Measurements from ENCODE around the gene HCK.
"Not testable (repeated sequence)": the region's sequence is repeated elsewhere in the genome, so short reads cannot be mapped to it uniquely, and the experiment has no call there.

Gene HCK

GRCh38 chr20:32087070-32087469 is 35.0 kb downstream of the HCK start:
- DNase-seq (ENCODE audit: low read depth, low spot score) = no peak
- H3K27ac ChIP-seq = no peak overlapping the region

- no peak overlapping the region for H3K27ac ChIP-seq
- DNase-seq (ENCODE audit: low read depth, low spot score) = no peak
Measured at GRCh38 chr20:32088759-32089158, 36.7 kb downstream of the HCK start.

GRCh38 chr20:32089637-32090362 is 37.8 kb downstream of the HCK start:
- DNase-seq (ENCODE audit: low read depth, low spot score) = no peak
- H3K27ac ChIP-seq = no peak overlapping the region

- no peak overlapping the region for H3K27ac ChIP-seq
- DNase-seq (ENCODE audit: low read depth, low spot score) = no peak
Measured at GRCh38 chr20:32091888-32092346, 39.9 kb downstream of the HCK start.

- H3K27ac ChIP-seq = no peak overlapping the region
- DNase-seq (ENCODE audit: low read depth, low spot score) = no peak
Measured at GRCh38 chr20:32098786-32099185, 46.7 kb downstream of the HCK start.

DNA sequence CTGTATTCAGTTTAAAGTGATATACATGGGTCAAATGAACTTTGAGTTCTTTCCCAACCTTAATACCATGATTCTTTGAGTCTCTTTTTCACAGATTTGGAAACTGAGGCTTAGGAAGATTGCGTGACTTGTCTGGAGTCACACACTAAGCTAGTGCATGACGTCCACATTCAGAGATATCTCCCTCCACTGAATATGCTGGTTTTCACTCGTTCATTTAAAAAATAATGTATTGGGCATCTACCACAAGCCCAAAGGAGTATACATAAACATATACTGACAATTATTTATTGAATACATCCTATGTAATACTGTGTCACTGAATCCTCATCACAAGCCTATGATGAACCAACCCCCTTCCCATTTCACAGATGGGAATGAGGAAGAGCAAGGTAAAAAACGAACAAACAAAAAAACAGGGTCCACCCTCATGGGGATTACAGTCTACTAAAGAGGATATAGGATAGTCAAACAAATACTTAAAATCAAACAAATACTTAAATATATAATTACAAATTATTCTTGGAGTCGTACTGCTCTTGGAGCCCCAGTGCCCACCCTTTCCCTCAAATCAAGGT is 56.9 kb downstream of the HCK start:
- H3K27ac ChIP-seq = peak overlapping the region; percentile 93
- no peak for DNase-seq (ENCODE audit: low read depth, low spot score)

- peak; percentile 70 for DNase-seq (ENCODE audit: low read depth, low spot score)
Measured at GRCh38 chr20:32109392-32110172, 57.5 kb downstream of the HCK start, which contains the start of gene TM9SF4. Gene TM9SF4 (plus strand): TSS chr20:32109714. CDS start chr20:32109741, 27 bp downstream.

GRCh38 chr20:32110173-32110704 is 58.2 kb downstream of the HCK start:
- H3K27ac ChIP-seq = peak overlapping the region; percentile 93
- DNase-seq (ENCODE audit: low read depth, low spot score) = no peak

More at GRCh38 chr20:32109392-32110172, 57.5 kb downstream of the HCK start, which contains the start of gene TM9SF4:
- H3K27ac ChIP-seq = peak within 1 kb of the TSS; percentile 93

GRCh38 chr20:32110727-32111126 is 58.7 kb downstream of the HCK start:
- no peak for DNase-seq (ENCODE audit: low read depth, low spot score)
- H3K27ac ChIP-seq = no peak overlapping the region

DNA sequence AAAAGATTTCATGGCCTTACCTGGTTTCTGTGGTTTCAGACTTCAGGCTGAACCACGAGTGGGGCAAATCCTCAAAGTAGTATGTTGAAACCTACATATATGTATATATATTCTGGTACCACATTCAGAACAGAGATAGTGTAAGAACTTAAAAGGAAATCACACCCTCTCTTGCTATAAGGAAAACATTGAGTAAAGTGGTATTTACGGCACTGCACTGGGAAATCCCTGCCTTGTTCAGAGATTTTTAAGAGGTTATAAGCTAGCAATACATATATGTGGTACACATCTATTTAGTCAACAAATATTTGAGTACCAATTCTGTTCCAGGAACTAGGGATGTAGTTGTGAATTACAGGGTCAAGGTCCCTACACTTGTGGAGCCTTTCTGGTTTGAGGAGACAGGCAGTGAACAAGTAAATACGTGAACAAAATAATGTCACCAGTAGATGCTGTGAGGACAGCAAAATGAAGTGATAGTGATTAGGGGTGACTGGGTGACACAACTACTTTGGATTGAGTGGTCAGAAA is 59.2 kb downstream of the HCK start:
- no peak for DNase-seq (ENCODE audit: low read depth, low spot score)
- H3K27ac ChIP-seq = no peak overlapping the region

DNA sequence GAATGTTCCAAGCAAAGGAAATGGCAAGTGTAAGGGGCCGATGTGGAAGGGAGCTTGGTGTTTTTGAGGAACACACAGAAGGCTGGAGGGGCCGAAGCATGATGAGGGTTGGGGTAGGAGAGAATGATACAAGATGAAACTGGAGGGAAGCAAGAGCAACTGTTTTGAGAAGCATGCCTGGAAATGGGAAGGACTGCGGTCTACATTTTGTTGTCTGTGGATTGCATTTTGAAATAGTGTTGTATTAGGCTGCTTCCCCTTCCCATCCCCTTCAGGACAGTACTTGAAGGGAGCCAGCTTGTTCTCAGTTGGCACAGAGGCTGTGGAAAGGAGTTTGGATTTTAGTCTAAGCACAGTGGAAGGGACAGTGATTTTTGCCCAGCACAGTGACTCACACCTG is 59.7 kb downstream of the HCK start:
- H3K27ac ChIP-seq = no peak overlapping the region
- DNase-seq (ENCODE audit: low read depth, low spot score) = no peak

GRCh38 chr20:32112841-32113240 is 60.8 kb downstream of the HCK start:
- DNase-seq (ENCODE audit: low read depth, low spot score) = no peak

DNA sequence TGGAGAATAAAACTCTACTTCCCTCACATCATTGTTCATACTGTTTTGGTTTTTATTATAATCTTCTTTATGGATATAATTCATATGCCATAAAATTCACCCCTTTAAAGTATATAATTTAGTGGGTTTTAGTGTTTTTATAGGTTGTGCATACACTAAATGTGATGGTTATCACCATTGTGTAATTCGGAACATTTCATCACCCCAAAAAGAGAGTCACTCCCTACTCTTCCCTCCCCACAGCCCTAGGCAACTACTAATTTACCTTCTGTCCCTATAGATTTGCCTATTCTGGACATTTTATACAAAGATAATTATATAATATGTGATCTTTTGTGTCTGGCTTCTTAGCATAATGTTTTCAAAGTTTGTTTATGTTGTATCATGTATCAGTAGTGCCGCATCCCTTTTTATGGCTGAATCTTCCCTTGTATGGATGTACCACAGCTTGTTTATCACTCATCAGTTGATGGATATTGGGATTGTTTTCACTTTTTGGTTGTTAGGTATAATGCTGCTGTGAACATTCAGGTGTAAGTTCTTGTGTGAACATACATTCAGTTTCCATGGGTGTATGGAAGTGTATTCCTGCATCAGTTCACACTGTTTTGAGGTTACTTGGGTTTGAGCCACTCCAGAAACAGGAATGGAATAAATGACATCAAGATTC is 61.7 kb downstream of the HCK start:
- no peak overlapping the region for H3K27ac ChIP-seq
- DNase-seq (ENCODE audit: low read depth, low spot score) = no peak

More at GRCh38 chr20:32112841-32113240, 60.8 kb downstream of the HCK start:
- no peak overlapping the region for H3K27ac ChIP-seq

GRCh38 chr20:32114305-32114960 is 62.4 kb downstream of the HCK start:
- DNase-seq (ENCODE audit: low read depth, low spot score) = no peak

GRCh38 chr20:32115211-32115767 is 63.2 kb downstream of the HCK start:
- H3K27ac ChIP-seq = no peak overlapping the region
- DNase-seq (ENCODE audit: low read depth, low spot score) = no peak

More at GRCh38 chr20:32114305-32114960, 62.4 kb downstream of the HCK start:
- H3K27ac ChIP-seq = no peak overlapping the region

DNA sequence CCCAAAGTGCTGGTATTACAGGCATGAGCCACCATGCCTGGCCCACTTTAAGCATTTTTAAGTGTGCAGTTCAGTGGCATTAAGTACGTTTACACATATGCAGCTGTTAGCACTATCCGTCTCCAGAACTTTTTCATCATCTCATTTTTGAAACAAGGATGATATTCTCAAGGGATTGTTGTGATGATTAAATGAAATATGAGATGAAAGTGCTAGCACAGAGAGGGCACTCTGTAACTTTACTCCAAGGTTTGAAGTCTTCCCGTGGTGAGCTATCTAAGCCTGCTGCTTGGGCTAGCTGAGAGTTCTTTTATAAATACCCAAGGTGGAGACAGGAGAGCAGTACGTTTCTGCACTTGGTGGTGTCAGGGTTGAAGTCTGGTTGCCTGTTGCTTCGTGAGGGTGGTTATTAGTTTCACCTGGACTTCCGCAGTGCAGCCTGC is 64.1 kb downstream of the HCK start:
- no peak for DNase-seq (ENCODE audit: low read depth, low spot score)
- H3K27ac ChIP-seq = no peak overlapping the region

- not testable (repeated sequence) for H3K27ac ChIP-seq
Measured at GRCh38 chr20:32116796-32117195, 64.8 kb downstream of the HCK start.

DNA sequence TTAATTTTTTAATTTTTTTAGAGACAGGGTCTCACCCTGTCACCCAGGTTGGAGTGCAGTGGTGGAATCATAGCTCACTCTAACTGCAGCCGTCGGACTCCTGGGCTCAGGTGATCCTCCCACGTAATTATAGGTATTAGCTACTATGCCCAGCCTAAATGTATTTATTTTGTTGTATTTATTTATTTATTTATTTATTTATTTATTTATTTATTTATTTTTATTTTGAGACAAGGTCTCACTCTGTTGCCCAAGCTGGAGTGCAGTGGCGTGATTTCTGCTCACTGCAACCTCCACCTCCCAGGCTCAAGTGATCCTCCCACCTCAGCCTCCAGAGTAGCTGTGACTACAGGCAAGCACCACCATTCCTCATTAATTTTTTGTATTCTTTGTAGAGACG is 66.4 kb downstream of the HCK start:
- not testable (repeated sequence) for H3K27ac ChIP-seq; DNase-seq (ENCODE audit: low read depth, low spot score)

More at GRCh38 chr20:32116796-32117195, 64.8 kb downstream of the HCK start:
- not testable (repeated sequence) for DNase-seq (ENCODE audit: low read depth, low spot score)

DNA sequence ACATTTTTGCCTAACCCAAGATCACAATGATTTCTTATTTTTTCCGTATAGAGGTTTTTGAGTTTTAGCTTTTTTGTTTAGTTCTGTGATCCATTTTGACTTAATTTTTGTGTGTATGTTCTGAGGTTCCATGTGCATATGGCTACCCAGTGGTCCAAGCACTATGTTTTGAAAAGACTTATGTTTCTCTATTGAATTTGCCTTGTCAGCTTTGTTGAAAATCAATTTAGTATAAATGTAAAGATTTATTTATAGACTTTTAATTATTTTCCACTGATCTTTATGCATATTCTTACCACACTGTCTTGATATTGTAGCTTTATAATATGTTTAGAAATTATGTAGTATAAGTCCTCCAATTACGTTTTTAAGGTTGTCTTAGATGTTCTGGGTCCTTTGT is 67.7 kb downstream of the HCK start:
- H3K27ac ChIP-seq = no peak overlapping the region
- no peak for DNase-seq (ENCODE audit: low read depth, low spot score)

Measured in epithelial cell of prostate (primary cell).